NT2/D1 (cell line): Measurements from ENCODE around the gene HES1.

Experiments
- DNase-seq: peaks from one replicate; pipeline ENCODE4 v3.0.0-alpha.2; 2011; ENCODE audit warnings: low read depth, low spot score
- H3K27me3 ChIP-seq: 2 replicates; pipeline ENCODE4 v1.6.0; 2011; ENCODE audit warnings: mild to moderate bottlenecking; ENCODE audit not compliant: insufficient read length, insufficient read depth
- H3K36me3 ChIP-seq: 2 replicates; pipeline ENCODE4 v1.6.1; 2011; ENCODE audit warnings: mild to moderate bottlenecking, low read length, mixed read lengths; ENCODE audit not compliant: insufficient read depth, insufficient read length
- H3K4me1 ChIP-seq: 2 replicates; pipeline ENCODE4 v1.5.1; 2011; ENCODE audit not compliant: insufficient read depth, insufficient read length
- H3K4me3 ChIP-seq: 2 replicates; pipeline ENCODE4 v1.5.1; 2011; ENCODE audit warnings: low read depth; ENCODE audit not compliant: insufficient read length
- H3K9ac ChIP-seq: 2 replicates; pipeline ENCODE4 v1.6.0; 2011; ENCODE audit warnings: low read depth; ENCODE audit not compliant: insufficient read length
- H3K9me3 ChIP-seq: 2 replicates; pipeline ENCODE4 v1.5.1; 2011; ENCODE audit warnings: mild to moderate bottlenecking, low read length; ENCODE audit not compliant: insufficient read depth
- SUZ12 ChIP-seq: IDR thresholded peaks from 2 replicates; pipeline ENCODE4 v1.6.1; 2011; ENCODE audit not compliant: insufficient read length, insufficient read depth; ENCODE audit errors: extremely low read depth
- YY1 ChIP-seq: IDR thresholded peaks from 2 replicates; pipeline ENCODE4 v1.6.1; 2011; ENCODE audit not compliant: insufficient read length, insufficient read depth
- ZNF274 ChIP-seq: IDR thresholded peaks from 2 replicates; pipeline ENCODE4 v1.6.1; 2011; ENCODE audit warnings: mild to moderate bottlenecking, low read depth, low read length

The HES1 gene

GRCh38 chr3:194097141-194097882 is 38.6 kb upstream of the HES1 start:
- Histone ChIP-seq H3K27me3 (no peaks in the 10 kb centered on the region), H3K4me1 (peaks cover 20% of the 10 kb centered on the region), H3K9me3 (no peaks in the 10 kb centered on the region), H3K36me3 (no peaks in the 10 kb centered on the region), H3K9ac (no peak overlapping the region), H3K4me3 (no peak overlapping the region)
- no peak for TF ChIP-seq ZNF274
- TF ChIP-seq YY1, result no peak
- no peak for TF ChIP-seq SUZ12
- DNase-seq, result no peak

GRCh38 chr3:194098081-194098842 is 37.7 kb upstream of the HES1 start:
- no peak overlapping the region for H3K4me3 ChIP-seq
- no peaks in the 10 kb centered on the region for H3K27me3 ChIP-seq
- TF ChIP-seq ZNF274 (no peak), SUZ12 (no peak)
- DNase-seq, result no peak
- H3K4me1 ChIP-seq, result peaks cover 18% of the 10 kb centered on the region
- no peak overlapping the region for H3K9ac ChIP-seq
- no peaks in the 10 kb centered on the region for H3K36me3 ChIP-seq
- H3K9me3 ChIP-seq, result no peaks in the 10 kb centered on the region

DNA sequence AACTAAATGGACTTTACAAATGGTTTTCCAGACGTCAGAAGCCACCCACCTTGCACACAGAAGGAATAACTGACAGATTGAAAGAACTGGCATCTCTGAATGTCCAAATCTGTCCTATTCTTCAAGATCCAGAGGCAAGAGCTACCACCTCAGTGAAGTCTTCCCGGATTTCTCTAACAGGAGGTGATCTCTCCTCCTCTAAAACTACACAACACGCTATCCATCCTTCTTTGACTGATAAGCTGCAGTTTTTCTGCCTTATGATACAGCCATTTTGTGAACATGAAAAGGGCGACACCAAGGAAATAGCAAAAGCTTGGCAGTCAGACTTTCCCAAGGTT is 37.1 kb upstream of the HES1 start:
- TF ChIP-seq YY1 (no peak), SUZ12 (no peak), ZNF274 (no peak)
- H3K4me1 ChIP-seq, result peaks cover 16% of the 10 kb centered on the region
- no peaks in the 10 kb centered on the region for H3K36me3 ChIP-seq
- H3K27me3 ChIP-seq, result no peaks in the 10 kb centered on the region
- no peaks in the 10 kb centered on the region for H3K9me3 ChIP-seq
- DNase-seq, result no peak
- H3K4me3 ChIP-seq, result no peak overlapping the region
- no peak overlapping the region for H3K9ac ChIP-seq

DNA sequence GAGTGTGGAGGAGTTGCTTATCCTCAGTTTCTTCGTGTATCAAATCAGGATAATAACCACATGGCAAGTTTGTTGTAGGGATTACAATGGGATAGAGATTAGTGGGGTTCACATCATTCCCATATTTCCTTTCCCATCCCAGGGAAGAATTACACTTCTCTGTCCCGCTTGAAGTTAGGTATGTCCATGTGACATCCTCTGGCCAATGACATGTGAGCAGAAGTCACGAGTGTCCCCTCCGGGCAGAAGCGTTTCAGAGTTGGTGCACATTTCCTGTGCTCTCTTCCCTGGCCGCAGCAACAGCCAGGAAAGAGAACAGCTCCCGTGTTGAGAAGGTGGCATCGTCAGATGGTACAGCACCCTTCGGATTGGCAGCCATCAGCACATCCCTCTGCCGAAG is 36.7 kb upstream of the HES1 start:
- Histone ChIP-seq H3K36me3 (no peaks in the 10 kb centered on the region), H3K9me3 (no peaks in the 10 kb centered on the region), H3K27me3 (no peaks in the 10 kb centered on the region), H3K4me1 (peaks cover 16% of the 10 kb centered on the region), H3K4me3 (no peak overlapping the region), H3K9ac (no peak overlapping the region)
- TF ChIP-seq ZNF274 (no peak), SUZ12 (no peak)
- no peak for DNase-seq

DNA sequence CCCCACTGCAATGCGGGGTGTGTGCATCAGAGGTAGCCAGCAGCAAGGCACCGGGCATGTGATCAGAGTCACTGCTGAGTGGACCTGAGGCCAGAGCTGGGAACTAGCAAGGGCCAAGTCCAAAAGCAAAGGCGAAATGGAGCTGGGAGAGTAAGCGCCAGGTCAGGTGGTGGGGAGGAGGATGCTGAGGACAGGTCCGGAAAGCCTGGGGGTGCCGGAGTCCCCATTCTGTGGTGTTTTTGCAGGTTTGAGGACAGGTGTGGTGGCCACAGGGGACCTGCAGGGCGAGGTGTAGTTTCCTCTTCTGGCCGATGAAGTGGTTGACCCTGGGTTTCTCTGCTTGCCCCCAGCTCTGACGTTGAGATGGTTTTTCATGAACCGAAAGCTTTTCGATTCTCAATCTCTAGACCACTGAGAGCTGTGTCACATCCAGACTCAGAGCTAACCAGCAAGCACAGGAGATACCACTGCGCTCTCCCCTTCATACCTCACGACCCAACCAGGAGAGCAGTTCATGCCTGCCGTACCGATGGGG is 35.0 kb upstream of the HES1 start:
- H3K9ac ChIP-seq, result no peak overlapping the region
- H3K9me3 ChIP-seq, result no peaks in the 10 kb centered on the region
- H3K4me3 ChIP-seq, result no peak overlapping the region
- peaks cover 16% of the 10 kb centered on the region for H3K4me1 ChIP-seq
- TF ChIP-seq ZNF274, result no peak
- TF ChIP-seq YY1, result no peak
- TF ChIP-seq SUZ12, result no peak
- DNase-seq, result no peak
- H3K27me3 ChIP-seq, result no peaks in the 10 kb centered on the region
- no peaks in the 10 kb centered on the region for H3K36me3 ChIP-seq

DNA sequence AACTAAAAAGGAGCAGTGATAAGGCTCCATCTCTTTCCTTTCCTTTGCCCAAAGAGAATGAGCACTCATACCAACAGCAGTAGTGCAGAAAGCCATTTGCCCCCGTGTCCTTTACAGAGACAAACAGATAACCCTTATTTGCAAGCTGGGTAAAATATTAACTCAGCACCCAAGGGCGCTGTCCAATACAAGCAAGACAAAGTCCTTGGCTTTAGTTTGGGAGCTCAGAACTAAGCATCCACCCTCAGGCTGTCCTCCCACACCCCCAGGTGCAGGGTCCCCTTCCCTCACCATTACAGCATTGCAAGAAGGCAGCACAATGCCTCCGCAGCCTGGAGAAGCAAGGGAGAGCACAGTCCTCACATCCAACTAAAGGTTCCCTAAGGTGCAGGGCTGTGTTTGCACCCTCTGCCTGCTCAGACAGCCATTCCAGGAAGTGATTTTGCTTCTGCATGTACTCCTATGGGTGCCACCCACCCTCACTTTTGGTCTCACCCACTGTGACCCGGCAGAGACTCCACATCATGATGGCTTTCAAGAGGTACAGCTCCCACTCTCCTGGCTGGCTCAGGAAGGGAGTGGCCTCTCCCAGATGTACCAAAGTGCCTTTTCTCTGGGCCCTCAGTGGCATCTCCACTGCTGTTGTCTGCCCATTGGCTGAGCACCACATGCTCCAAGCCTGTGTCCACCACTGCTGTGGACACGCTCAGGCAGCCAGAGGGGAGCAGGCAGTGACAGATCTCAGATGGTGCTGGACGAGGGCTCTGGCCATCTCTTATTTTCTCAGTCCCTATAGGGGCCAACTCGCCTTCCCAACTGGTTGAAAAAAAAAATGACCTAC is 34.1 kb upstream of the HES1 start:
- H3K36me3 ChIP-seq, result no peaks in the 10 kb centered on the region
- H3K9ac ChIP-seq, result no peak overlapping the region
- TF ChIP-seq ZNF274 (no peak), YY1 (no peak), SUZ12 (no peak)
- DNase-seq, result no peak
- no peaks in the 10 kb centered on the region for H3K9me3 ChIP-seq
- peaks cover 16% of the 10 kb centered on the region for H3K4me1 ChIP-seq
- H3K4me3 ChIP-seq, result no peak overlapping the region
- no peaks in the 10 kb centered on the region for H3K27me3 ChIP-seq

DNA sequence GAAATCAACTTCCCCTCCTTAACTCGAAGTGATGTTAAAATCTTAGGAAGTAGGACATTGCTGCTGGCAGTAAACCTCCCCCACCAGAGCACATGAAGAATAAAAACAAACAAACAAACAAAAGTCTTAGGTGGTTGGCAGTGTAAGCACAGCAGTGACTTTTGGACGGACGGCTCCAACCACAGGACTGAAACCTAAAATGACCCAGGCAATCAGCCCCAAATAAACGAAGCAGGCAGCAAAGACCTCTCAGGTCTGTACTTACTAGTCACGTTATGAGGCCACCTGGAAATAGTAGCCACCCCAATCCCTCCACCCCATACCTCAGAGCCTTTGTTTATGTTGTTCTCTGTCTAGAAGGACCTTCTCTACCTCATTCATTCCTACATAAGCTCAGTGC is 33.5 kb upstream of the HES1 start:
- TF ChIP-seq SUZ12 (no peak), ZNF274 (no peak), YY1 (no peak)
- DNase-seq, result no peak
- H3K9me3 ChIP-seq, result no peaks in the 10 kb centered on the region
- no peaks in the 10 kb centered on the region for H3K36me3 ChIP-seq
- no peaks in the 10 kb centered on the region for H3K27me3 ChIP-seq
- no peak overlapping the region for H3K9ac ChIP-seq
- H3K4me1 ChIP-seq, result peaks cover 12% of the 10 kb centered on the region
- H3K4me3 ChIP-seq, result no peak overlapping the region
